ENCODE data around the gene DNAJC3.

Gene DNAJC3

DNA sequence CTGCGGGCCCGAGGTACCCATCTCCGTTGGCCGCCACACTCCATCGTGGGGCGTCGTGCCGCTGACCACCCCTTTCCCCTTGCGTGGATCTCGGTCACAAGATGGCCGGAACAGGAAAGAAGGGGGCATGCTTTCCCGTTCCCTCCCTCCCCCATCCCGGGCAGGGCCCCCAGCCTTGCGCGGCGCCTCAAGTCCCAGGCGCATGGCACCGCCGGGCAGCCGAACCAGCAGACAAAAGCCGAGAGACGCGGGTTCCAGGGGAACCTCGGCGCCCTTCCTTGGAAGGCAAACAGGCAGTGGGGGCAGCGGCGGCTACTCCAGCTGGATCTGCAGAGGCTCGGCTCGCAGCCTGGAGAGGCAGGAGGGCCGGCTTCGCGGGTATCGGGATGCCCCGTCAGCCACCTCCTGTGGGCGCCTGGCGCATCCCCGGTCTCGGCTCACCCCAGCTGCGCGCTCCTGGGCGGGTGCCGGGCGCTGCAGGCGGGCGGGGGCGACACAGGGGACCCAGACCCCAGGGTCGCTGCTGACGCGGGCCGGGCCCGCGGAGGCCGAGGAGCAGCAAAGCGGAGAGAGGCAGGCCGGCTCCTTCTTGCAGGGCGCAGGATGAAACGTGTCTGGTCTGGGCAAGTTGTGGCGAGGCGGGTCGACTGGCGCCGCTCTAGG is 32.9 kb upstream of the DNAJC3 start:
- H3K36me3 ChIP-seq, result no peaks in the 10 kb centered on the region

DNA sequence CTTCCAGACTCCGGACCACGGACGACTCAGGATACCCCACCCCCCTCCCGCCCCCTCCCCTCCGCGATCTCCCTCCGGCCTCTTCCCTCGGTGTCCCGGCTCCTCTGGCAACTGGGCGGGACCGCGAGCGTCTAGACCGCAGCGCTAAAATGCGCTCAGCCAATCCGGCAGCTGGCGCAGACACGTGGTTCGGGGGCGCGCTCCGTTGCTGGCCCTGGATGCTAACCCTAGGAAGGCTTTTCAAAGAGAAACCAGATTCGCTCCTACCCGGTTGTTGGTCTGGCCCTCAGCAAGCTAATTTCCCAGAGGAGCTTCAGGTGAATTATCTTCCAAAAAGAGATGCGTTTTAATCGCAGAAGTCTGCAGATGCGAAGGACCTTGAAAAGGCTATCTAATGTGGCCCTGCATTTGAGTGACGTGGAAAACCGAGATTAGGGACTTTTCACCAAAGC is 32.3 kb upstream of the DNAJC3 start, which contains the start of gene DZIP1:
TSS of gene DZIP1 (minus strand) at position 106 of the 452 bp plus-strand sequence. CDS start 2,677 bp downstream, outside the sequence.
- TF ChIP-seq, protein P1, sequence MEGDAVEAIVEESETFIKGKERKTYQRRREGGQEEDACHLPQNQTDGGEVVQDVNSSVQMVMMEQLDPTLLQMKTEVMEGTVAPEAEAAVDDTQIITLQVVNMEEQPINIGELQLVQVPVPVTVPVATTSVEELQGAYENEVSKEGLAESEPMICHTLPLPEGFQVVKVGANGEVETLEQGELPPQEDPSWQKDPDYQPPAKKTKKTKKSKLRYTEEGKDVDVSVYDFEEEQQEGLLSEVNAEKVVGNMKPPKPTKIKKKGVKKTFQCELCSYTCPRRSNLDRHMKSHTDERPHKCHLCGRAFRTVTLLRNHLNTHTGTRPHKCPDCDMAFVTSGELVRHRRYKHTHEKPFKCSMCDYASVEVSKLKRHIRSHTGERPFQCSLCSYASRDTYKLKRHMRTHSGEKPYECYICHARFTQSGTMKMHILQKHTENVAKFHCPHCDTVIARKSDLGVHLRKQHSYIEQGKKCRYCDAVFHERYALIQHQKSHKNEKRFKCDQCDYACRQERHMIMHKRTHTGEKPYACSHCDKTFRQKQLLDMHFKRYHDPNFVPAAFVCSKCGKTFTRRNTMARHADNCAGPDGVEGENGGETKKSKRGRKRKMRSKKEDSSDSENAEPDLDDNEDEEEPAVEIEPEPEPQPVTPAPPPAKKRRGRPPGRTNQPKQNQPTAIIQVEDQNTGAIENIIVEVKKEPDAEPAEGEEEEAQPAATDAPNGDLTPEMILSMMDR (IDR thresholded peaks at IDR 0.05), result no peak

More for the DNA sequence above, 32.9 kb upstream of the DNAJC3 start:
- Histone ChIP-seq H3K4me3 (ENCODE audit: low read depth in 1 of 2, low read length in 1 of 2) (peak overlapping the region; percentile 28 to 65), H3K9me3 (no peaks in the 10 kb centered on the region), H3K27me3 (peaks cover 77% of the 10 kb centered on the region), H3K27ac (no peak overlapping the region), H3K4me1 (ENCODE audit: control insufficient read depth in 1 of 2, insufficient read depth in 1 of 2, low read depth in 1 of 2, low read length in 1 of 2) (peaks cover 11 to 24% of the 10 kb centered on the region in 2 experiments)
- TF ChIP-seq, protein P1 (IDR thresholded peaks at IDR 0.05), result no peak

DNA sequence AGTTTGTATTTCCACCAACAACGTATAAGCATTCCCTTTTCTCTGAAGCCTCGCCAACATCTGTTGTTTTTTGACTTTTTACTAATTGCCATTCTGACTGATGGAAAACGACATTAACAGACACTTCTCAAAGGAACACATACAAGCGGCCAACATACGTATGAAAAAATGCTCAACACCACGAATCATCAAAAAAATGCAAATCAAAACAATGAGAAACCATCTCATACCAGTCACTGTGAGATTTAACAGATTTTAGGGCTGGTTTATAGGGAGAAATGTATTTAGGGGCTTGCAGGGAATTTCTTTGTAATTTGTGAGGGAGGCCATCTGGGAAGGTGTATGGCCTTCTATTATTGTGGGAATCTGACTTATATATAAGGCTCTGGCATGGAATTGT is 29.6 kb upstream of the DNAJC3 start:
- no peaks in the 10 kb centered on the region for H3K36me3 ChIP-seq
- TF ChIP-seq, protein P1 (IDR thresholded peaks at IDR 0.05), result no peak

More for the DNA sequence above, 32.3 kb upstream of the DNAJC3 start, which contains the start of gene DZIP1:
- H3K9me3 ChIP-seq, result no peaks in the 10 kb centered on the region
- H3K4me1 ChIP-seq (ENCODE audit: control insufficient read depth in 1 of 2, insufficient read depth in 1 of 2, low read depth in 1 of 2, low read length in 1 of 2), result peaks cover 11 to 24% of the 10 kb centered on the region in 2 experiments
- H3K4me3 ChIP-seq (ENCODE audit: low read depth in 1 of 2, low read length in 1 of 2), result peak within 1 kb of the TSS; percentile 28 to 65
- H3K36me3 ChIP-seq, result no peaks in the 10 kb centered on the region
- no peak within 1 kb of the TSS for H3K27ac ChIP-seq
- H3K27me3 ChIP-seq, result peaks cover 71% of the 10 kb centered on the region

DNA sequence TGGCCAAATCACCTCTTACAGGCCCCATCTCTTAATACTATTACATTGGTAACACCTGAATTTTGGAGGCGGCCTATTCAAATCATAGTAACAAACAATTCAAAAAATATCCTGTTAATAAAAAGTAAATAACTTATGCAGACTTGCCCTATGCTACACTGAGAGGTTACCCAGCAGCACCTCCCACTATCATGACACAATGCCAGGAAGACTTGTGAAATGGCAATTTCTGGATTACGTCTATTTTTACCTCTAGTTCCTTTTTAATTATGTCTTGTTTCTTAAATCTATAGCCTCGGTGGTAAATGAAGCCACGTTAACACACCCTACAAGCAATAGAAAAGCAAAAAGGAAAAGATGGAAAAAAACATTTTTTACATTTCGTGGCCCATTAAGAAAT is 26.2 kb upstream of the DNAJC3 start:
- Histone ChIP-seq H3K27me3 (peaks cover 10% of the 10 kb centered on the region), H3K27ac (no peak overlapping the region), H3K9me3 (no peaks in the 10 kb centered on the region), H3K4me1 (ENCODE audit: control insufficient read depth in 1 of 2, insufficient read depth in 1 of 2, low read depth in 1 of 2, low read length in 1 of 2) (peaks cover 13% of the 10 kb centered on the region in 2 experiments), H3K36me3 (no peaks in the 10 kb centered on the region), H3K4me3 (ENCODE audit: low read depth in 1 of 2, low read length in 1 of 2) (peak overlapping the region in 1 of 2 experiments; percentile 11)
- TF ChIP-seq, protein P1 (IDR thresholded peaks at IDR 0.05), result no peak

More for the DNA sequence above, 29.6 kb upstream of the DNAJC3 start:
- Histone ChIP-seq H3K27ac (no peak overlapping the region), H3K9me3 (no peaks in the 10 kb centered on the region), H3K4me1 (ENCODE audit: control insufficient read depth in 1 of 2, insufficient read depth in 1 of 2, low read depth in 1 of 2, low read length in 1 of 2) (peaks cover 25 to 27% of the 10 kb centered on the region in 2 experiments), H3K27me3 (peaks cover 44% of the 10 kb centered on the region), H3K4me3 (ENCODE audit: low read depth in 1 of 2, low read length in 1 of 2) (no peak overlapping the region)

- no peaks in the 10 kb centered on the region for H3K9me3 ChIP-seq
- TF ChIP-seq, protein P1 (IDR thresholded peaks at IDR 0.05), result no peak
- no peaks in the 10 kb centered on the region for H3K36me3 ChIP-seq
- no peaks in the 10 kb centered on the region for H3K27me3 ChIP-seq
- no peak overlapping the region for H3K27ac ChIP-seq
- H3K4me1 ChIP-seq (ENCODE audit: control insufficient read depth in 1 of 2, insufficient read depth in 1 of 2, low read depth in 1 of 2, low read length in 1 of 2), result peaks cover 13 to 17% of the 10 kb centered on the region in 2 experiments
- no peak overlapping the region for H3K4me3 ChIP-seq (ENCODE audit: low read depth in 1 of 2, low read length in 1 of 2)
Measured at GRCh38 chr13:95652244-95652764, 24.6 kb upstream of the DNAJC3 start.
